Vagina (tissue), 2 donors: ENCODE results near the gene DCTN5. TPM values are rescaled to one million over a fixed set of nuclear protein-coding genes. Genes with fewer than 3 reads are reported as not detected.

Experiments
- DNase-seq, 2 donors: peaks; one replicate each; pipeline ENCODE4 v3.0.0-alpha.2; 2017; ENCODE audit errors: extremely low spot score in 2 of 2
- H3K27ac ChIP-seq: fragments of 200-600 bp; sonication (generic); one replicate; pipeline ENCODE4 v1.5.1; 2019
- H3K27me3 ChIP-seq: fragments of 200-600 bp; sonication (generic); one replicate; pipeline ENCODE4 v1.5.1; 2019
- H3K36me3 ChIP-seq, 2 donors: fragments of 200-600 bp; sonication (generic); one replicate each; pipeline ENCODE4 v1.5.1; 2017 to 2019
- H3K4me1 ChIP-seq: fragments of 200-600 bp; sonication (generic); one replicate; pipeline ENCODE4 v1.5.1; 2019
- H3K4me3 ChIP-seq, 2 donors: fragments of 200-600 bp; sonication (generic); 1 replicate in 1 of 2; 2 replicates in 1 of 2; pipeline ENCODE4 v1.5.1; 2016 to 2019
- H3K9me3 ChIP-seq: fragments of 200-600 bp; sonication (generic); one replicate; pipeline ENCODE4 v1.5.1; 2019
- CTCF ChIP-seq, 3 experiments: fragments of 450-650 bp in 2 of 3; fragments of 200-600 bp in 1 of 3; sonication (generic) in 1 of 3; IDR thresholded peaks; one replicate each; pipeline ENCODE4 v1.5.1; 2017 to 2019; ENCODE audit warnings: antibody characterized with exemption in 3 of 3, mild to moderate bottlenecking in 2 of 3, moderate library complexity in 2 of 3
- POLR2A ChIP-seq, 2 donors: fragments of 450-650 bp; IDR thresholded peaks; one replicate each; pipeline ENCODE4 v1.6.1; 2017; ENCODE audit warnings: antibody characterized with exemption in 2 of 2, mild to moderate bottlenecking in 2 of 2, moderate library complexity in 2 of 2
- POLR2AphosphoS5 ChIP-seq, 2 donors: sonication (generic); formaldehyde crosslinking; IDR thresholded peaks; one replicate each; pipeline ENCODE4 v1.9.0; 2017; ENCODE audit warnings: antibody characterized with exemption in 2 of 2, mild to moderate bottlenecking in 2 of 2, low read depth in 1 of 2; ENCODE audit not compliant: insufficient read depth in 1 of 2
- intact Hi-C: fragments of 100-400 bp; cut with DNase I; formaldehyde crosslinking; loops from one replicate; pipeline ENCODE4 v1.15.1; 2023
- total RNA-seq: library from RNA; depleted of rRNA; stranded (reverse); fragments of >200 nt; gene quantifications from one replicate; pipeline ENCODE4 v1.2.3, GENCODE V29; 2016

DCTN5 gene
- total RNA-seq, 1 donor from 2014 or later, result 23.6 TPM

- DNase-seq, result no peak
- intact Hi-C loops, result no loop called here
- H3K27me3 ChIP-seq, result no peaks in the 10 kb centered on the region
- H3K4me1 ChIP-seq, result no peaks in the 10 kb centered on the region
- H3K27ac ChIP-seq, result no peak overlapping the region
- H3K4me3 ChIP-seq, result no peak overlapping the region
- peaks cover 0 to 70% of the 10 kb centered on the region in 2 donors for H3K36me3 ChIP-seq
- TF ChIP-seq POLR2A (IDR thresholded peaks at IDR 0.05) (no peak), POLR2AphosphoS5 (IDR thresholded peaks at IDR 0.05; ENCODE audit: insufficient read depth in 1 of 2, low read depth in 1 of 2) (no peak), CTCF (IDR thresholded peaks at IDR 0.05) (no peak)
- no peaks in the 10 kb centered on the region for H3K9me3 ChIP-seq
Measured at GRCh38 chr16:23668873-23669272, 27.6 kb downstream of the DCTN5 start.

DNA sequence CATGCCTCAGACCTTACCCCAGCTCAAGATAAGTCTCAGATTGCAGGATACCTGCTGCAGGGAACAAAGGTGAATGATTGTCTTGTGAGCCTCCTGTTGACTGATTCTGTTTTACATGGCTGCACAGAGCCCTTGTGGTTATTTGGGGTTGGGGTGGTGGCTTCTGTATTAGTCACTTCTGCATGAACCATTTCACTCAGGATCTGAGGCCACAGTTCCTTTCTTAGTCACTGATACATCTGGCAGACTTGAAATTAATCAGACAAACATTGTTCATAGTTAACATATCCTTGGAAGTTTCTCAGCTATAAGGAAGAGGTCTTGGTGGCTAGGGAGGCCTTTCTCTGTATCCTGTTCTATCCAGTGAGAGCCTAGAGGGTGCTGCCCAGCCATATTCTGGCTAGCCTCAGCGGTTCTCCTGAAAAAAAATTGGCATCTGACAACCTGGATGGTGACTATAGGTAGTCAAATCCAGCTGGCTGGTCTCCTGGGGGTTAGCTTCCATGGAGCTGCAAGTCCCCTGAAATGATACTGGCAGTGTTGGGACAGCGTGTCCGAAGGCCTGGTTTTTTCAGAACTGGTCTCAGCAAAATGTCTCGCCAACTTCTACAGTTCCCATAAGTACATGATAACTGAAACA is 29.0 kb downstream of the DCTN5 start:
- TF ChIP-seq POLR2A (IDR thresholded peaks at IDR 0.05) (no peak), CTCF (IDR thresholded peaks at IDR 0.05) (no peak), POLR2AphosphoS5 (IDR thresholded peaks at IDR 0.05; ENCODE audit: insufficient read depth in 1 of 2, low read depth in 1 of 2) (no peak)
- H3K9me3 ChIP-seq, result no peaks in the 10 kb centered on the region
- no peak for DNase-seq
- no peak overlapping the region for H3K27ac ChIP-seq
- intact Hi-C loops, result no loop called here
- peaks cover 0 to 58% of the 10 kb centered on the region in 2 donors for H3K36me3 ChIP-seq
- no peaks in the 10 kb centered on the region for H3K4me1 ChIP-seq
- H3K4me3 ChIP-seq, result no peak overlapping the region
- no peaks in the 10 kb centered on the region for H3K27me3 ChIP-seq

DNA sequence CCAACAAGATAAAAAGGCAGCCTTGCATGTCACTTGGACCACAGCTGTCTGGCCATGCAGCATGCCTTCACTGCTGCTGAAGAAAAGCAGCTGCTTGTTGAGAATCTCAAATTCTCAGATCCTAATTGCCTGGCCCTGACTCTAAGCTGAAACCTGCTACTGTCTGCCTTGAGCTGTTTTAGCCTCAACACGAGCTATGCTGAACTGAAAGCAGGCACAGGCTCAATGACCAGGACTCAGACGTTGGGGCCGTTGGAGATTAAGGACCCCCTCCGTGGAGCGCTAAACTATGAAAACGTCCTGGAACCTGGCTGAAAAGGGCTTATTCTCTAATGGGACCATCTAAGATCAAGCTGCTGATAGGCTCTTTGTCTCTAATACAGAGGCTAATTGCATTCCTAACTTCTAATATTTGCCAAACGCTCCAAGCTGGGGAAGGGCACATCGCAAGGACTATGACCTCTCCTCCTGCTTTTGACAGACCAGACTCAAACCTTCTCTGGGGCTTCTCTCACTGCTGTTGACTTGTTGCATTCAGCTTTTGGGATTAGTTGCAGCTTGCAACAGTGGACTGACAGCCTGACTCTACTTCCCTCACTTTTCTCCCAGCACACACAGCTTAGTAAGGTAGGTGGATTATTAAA is 32.8 kb downstream of the DCTN5 start:
- H3K36me3 ChIP-seq, result peaks cover 0 to 20% of the 10 kb centered on the region in 2 donors

GRCh38 chr16:23676924-23677480 is 35.7 kb downstream of the DCTN5 start:
- Histone ChIP-seq H3K4me1 (peaks cover 20% of the 10 kb centered on the region), H3K27ac (no peak overlapping the region), H3K36me3 (peaks cover 0 to 7% of the 10 kb centered on the region in 2 donors), H3K4me3 (no peak overlapping the region), H3K27me3 (no peaks in the 10 kb centered on the region), H3K9me3 (no peaks in the 10 kb centered on the region)
- TF ChIP-seq CTCF (IDR thresholded peaks at IDR 0.05) (no peak), POLR2AphosphoS5 (IDR thresholded peaks at IDR 0.05; ENCODE audit: insufficient read depth in 1 of 2, low read depth in 1 of 2) (no peak), POLR2A (IDR thresholded peaks at IDR 0.05) (no peak)
- no peak for DNase-seq
- intact Hi-C loops, result no loop called here

More for the DNA sequence above, 32.8 kb downstream of the DCTN5 start:
- no peak for TF ChIP-seq POLR2AphosphoS5 (IDR thresholded peaks at IDR 0.05; ENCODE audit: insufficient read depth in 1 of 2, low read depth in 1 of 2)
- TF ChIP-seq CTCF (IDR thresholded peaks at IDR 0.05), result no peak
- TF ChIP-seq POLR2A (IDR thresholded peaks at IDR 0.05), result no peak
- no peak overlapping the region for H3K27ac ChIP-seq
- no peaks in the 10 kb centered on the region for H3K9me3 ChIP-seq
- intact Hi-C loops, result no loop called here
- no peak for DNase-seq
- peaks cover 11% of the 10 kb centered on the region for H3K4me1 ChIP-seq
- no peak overlapping the region for H3K4me3 ChIP-seq
- H3K27me3 ChIP-seq, result no peaks in the 10 kb centered on the region
